SU-DHL-6 (cell line): ENCODE measurements around the gene COL7A1.

ENCODE experiments used
- H2AFZ ChIP-seq: fragments of 200-600 bp; sonication (generic); 2 replicates; pipeline ENCODE4 v1.6.1; 2014; ENCODE audit warnings: low read depth, mild to moderate bottlenecking, moderate library complexity, mixed read lengths, antibody characterized with exemption, low read length; ENCODE audit not compliant: severe bottlenecking
- H3F3A ChIP-seq: fragments of 200-600 bp; shearing (Covaris generic); 2 replicates; pipeline ENCODE4 v1.6.0; 2016; ENCODE audit warnings: antibody characterized with exemption, mild to moderate bottlenecking; ENCODE audit not compliant: insufficient read depth
- H3K27ac ChIP-seq: fragments of 200-600 bp; sonication (generic); 2 replicates; pipeline ENCODE4 v1.5.1; 2016; ENCODE audit warnings: low read depth, mild to moderate bottlenecking, low read length, moderate library complexity, mixed read lengths
- H3K27me3 ChIP-seq: fragments of 200-600 bp; sonication (generic), shearing (Covaris generic); 2 replicates; pipeline ENCODE4 v1.6.0; 2014; ENCODE audit warnings: mild to moderate bottlenecking, low read length
- H3K36me3 ChIP-seq: fragments of 200-600 bp; sonication (generic); 2 replicates; pipeline ENCODE4 v1.6.1; 2014; ENCODE audit warnings: mild to moderate bottlenecking, low read length, mixed read lengths
- H3K4me2 ChIP-seq: fragments of 300-600, 200-600 bp; shearing (Covaris generic), sonication (generic); 2 replicates; pipeline ENCODE4 v1.6.0; 2014; ENCODE audit warnings: low read length, low read depth, mild to moderate bottlenecking; ENCODE audit not compliant: poor library complexity, severe bottlenecking
- H3K4me3 ChIP-seq: fragments of 200-600 bp; sonication (generic); 2 replicates; pipeline ENCODE4 v1.5.1; 2014; ENCODE audit warnings: antibody characterized with exemption, low read length, mild to moderate bottlenecking, mixed read lengths; ENCODE audit not compliant: insufficient read depth, poor library complexity, severe bottlenecking
- H3K79me2 ChIP-seq: fragments of 200-600 bp; sonication (generic); 2 replicates; pipeline ENCODE4 v1.6.1; 2014; ENCODE audit warnings: mild to moderate bottlenecking, low read length, moderate library complexity; ENCODE audit not compliant: insufficient read depth
- H3K9ac ChIP-seq: fragments of 200-600 bp; sonication (generic); 2 replicates; pipeline ENCODE4 v1.7.0; 2014; ENCODE audit warnings: mild to moderate bottlenecking, low read length
- H3K9me2 ChIP-seq: fragments of 200-600 bp; sonication (generic); replicated peaks from 2 replicates; pipeline ENCODE4 v1.6.1; 2014; ENCODE audit warnings: low read length; ENCODE audit not compliant: insufficient read depth
- H3K9me3 ChIP-seq: fragments of 200-600 bp; sonication (generic); 2 replicates; pipeline ENCODE4 v1.6.1; 2014; ENCODE audit warnings: low read length, mixed read lengths; ENCODE audit not compliant: insufficient read depth
- H4K20me1 ChIP-seq: fragments of 200-600 bp; sonication (generic); 2 replicates; pipeline ENCODE4 v1.6.1; 2014; ENCODE audit warnings: low read depth, mild to moderate bottlenecking, antibody characterized with exemption, low read length, moderate library complexity, mixed read lengths
- EZH2phosphoT487 ChIP-seq: fragments of 200-600 bp; sonication (generic), shearing (Covaris generic); conservative IDR thresholded peaks from 2 replicates; pipeline ENCODE4 v1.6.1; 2018; ENCODE audit warnings: mild to moderate bottlenecking, antibody characterized with exemption, low read length, moderate library complexity, mixed read lengths
- TF ChIP-seq, protein P1 (sequence below): fragments of 200-600 bp; sonication (generic); IDR thresholded peaks from one replicate; pipeline ENCODE4 v1.5.1; 2017; ENCODE audit warnings: antibody characterized with exemption, mild to moderate bottlenecking, low read length, moderate library complexity; ENCODE audit not compliant: insufficient read depth, poor library complexity, severe bottlenecking

The COL7A1 gene

DNA sequence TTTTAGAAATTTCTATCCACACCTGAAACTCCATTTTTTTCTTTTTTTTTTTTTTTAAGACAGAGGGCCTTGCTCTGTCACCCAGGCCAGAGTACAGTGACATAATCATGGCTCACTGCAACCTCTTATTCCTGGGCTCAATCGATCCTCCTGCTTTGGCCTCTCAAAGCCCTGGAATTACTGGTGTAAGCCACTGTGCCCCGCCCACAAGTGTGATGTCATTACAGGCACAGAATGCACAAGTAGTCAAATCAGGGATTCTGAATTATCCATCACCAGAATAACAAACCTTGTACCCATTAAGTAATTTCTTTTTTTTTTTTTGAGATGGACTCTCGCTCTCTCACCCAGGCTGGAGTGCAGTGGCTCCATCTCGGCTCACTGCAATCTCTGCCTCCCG, 12.4 kb upstream of the COL7A1 start:
- Histone ChIP-seq H3K27me3 (no peaks in the 10 kb centered on the region), H3K79me2 (peaks cover 18% of the 10 kb centered on the region), H3K4me2 (no peak overlapping the region), H3K9me3 (no peaks in the 10 kb centered on the region), H2AFZ (no peak overlapping the region), H3K9me2 (no peaks in the 10 kb centered on the region), H3F3A (no peaks in the 10 kb centered on the region), H4K20me1 (no peaks in the 10 kb centered on the region), H3K4me3 (no peak overlapping the region), H3K36me3 (no peaks in the 10 kb centered on the region; the same call in 1 of the 2 replicates), H3K9ac (no peak overlapping the region), H3K27ac (no peak overlapping the region)
- TF ChIP-seq, protein P1, sequence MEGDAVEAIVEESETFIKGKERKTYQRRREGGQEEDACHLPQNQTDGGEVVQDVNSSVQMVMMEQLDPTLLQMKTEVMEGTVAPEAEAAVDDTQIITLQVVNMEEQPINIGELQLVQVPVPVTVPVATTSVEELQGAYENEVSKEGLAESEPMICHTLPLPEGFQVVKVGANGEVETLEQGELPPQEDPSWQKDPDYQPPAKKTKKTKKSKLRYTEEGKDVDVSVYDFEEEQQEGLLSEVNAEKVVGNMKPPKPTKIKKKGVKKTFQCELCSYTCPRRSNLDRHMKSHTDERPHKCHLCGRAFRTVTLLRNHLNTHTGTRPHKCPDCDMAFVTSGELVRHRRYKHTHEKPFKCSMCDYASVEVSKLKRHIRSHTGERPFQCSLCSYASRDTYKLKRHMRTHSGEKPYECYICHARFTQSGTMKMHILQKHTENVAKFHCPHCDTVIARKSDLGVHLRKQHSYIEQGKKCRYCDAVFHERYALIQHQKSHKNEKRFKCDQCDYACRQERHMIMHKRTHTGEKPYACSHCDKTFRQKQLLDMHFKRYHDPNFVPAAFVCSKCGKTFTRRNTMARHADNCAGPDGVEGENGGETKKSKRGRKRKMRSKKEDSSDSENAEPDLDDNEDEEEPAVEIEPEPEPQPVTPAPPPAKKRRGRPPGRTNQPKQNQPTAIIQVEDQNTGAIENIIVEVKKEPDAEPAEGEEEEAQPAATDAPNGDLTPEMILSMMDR, result no peak
- no peak for TF ChIP-seq EZH2phosphoT487

DNA sequence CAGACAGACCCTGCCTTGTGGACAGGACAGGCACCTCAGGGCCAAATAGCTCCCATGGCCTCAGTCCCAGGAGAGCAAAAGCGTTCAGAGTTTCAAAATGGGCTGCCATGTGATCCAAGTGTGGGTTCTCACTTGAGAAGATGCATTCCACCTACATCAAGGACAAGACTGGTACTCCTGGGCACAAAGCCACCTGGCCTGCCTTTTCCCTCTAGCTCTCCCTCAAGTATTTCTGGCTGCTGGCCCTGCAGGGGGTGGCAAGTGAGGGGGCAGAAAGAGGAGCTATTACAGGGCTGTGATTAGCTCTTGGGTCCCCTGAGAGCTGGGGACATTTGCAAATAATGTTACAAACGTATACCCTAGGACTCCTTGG, 6.5 kb upstream of the COL7A1 start:
- H3K9me3 ChIP-seq, result no peaks in the 10 kb centered on the region
- H3K27ac ChIP-seq, result no peak overlapping the region
- no peak overlapping the region for H3K9ac ChIP-seq
- H3K79me2 ChIP-seq, result no peaks in the 10 kb centered on the region
- TF ChIP-seq, protein P1, result no peak
- no peak for TF ChIP-seq EZH2phosphoT487
- H3K4me2 ChIP-seq, result no peak overlapping the region
- no peaks in the 10 kb centered on the region for H3K27me3 ChIP-seq
- H3K36me3 ChIP-seq, result no peaks in the 10 kb centered on the region; the same call in 1 of the 2 replicates
- H3F3A ChIP-seq, result no peaks in the 10 kb centered on the region
- H4K20me1 ChIP-seq, result no peaks in the 10 kb centered on the region
- H2AFZ ChIP-seq, result no peak overlapping the region
- no peak overlapping the region for H3K4me3 ChIP-seq
- H3K9me2 ChIP-seq, result no peaks in the 10 kb centered on the region

DNA sequence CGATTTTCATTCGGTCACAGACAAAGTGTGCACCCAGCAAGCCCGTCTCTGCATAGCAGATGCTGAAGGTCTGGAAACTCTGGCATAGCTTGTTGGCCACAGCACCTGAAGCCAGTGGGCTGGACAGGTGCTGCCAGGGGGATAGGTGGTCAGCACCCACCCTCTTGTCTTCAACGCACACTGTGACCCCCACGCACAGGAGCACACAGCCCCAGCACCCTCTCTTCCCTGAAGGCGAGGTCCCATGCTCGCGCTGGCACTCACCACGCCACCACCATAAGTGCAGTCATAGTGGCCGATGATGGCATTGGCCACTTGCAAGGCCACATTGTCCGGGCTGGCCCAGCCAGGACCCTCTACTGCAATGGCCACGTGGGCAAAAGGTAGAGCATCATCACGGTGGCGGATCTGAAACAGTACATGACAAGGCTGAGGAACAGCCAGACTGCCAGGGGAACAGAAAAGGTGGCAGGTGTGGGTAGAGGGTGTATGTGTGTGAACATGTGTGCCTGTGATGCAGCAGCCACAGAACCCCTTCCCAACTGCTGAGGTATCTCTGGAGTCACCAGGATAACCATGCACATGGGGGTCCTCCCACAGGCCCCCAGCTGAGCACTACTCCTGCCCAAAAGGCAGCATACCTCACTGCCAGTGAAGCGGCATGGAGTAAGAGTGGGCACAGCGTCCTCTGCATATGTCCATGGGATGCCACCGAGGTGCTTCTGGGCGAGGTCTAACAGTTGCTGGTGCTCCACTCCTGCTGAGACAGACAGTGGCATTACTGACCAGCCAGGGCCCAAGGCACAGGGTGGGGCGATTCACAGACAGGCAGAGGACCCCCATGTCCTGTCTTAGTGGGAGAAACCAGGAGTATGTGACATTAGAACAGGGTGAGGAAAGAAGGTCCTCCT, 5.8 kb upstream of the COL7A1 start:
- H3K9me3 ChIP-seq, result no peaks in the 10 kb centered on the region

More for the DNA sequence above, 5.8 kb upstream of the COL7A1 start:
- no peaks in the 10 kb centered on the region for H3K9me2 ChIP-seq
- H3F3A ChIP-seq, result no peaks in the 10 kb centered on the region
- no peak overlapping the region for H3K9ac ChIP-seq
- H3K27ac ChIP-seq, result no peak overlapping the region
- no peaks in the 10 kb centered on the region for H3K79me2 ChIP-seq
- no peak overlapping the region for H3K4me2 ChIP-seq
- no peak for TF ChIP-seq EZH2phosphoT487
- no peaks in the 10 kb centered on the region for H4K20me1 ChIP-seq
- no peak overlapping the region for H3K4me3 ChIP-seq
- no peaks in the 10 kb centered on the region for H3K27me3 ChIP-seq
- no peak overlapping the region for H2AFZ ChIP-seq
- no peaks in the 10 kb centered on the region; the same call in 1 of the 2 replicates for H3K36me3 ChIP-seq
